ENCODE data around the gene ABCC1.

The ABCC1 gene

DNA sequence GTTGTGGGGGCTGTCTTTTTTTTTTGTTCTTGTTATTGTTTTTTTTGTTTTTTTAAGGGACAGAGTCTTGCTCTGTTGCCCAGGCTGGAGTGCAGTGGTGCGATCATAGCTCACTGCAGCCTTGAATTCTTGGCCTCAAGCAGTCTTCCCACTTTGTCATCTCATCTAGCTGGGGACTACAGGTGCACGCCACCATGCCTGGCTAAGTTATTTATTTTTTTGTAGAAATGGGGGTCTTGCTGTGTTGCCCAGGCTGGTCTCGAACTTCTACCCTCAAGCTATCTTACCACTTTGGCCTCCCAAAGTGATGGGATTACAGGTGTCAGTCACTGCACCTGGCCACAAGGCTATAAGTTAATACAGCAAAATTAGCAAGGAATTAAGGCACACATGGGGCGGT is 101.7 kb downstream of the ABCC1 start:
- Histone ChIP-seq H3K9me3 (ENCODE audit: control insufficient read depth, insufficient read depth, low read length) (no peaks in the 10 kb centered on the region), H3K4me3 (ENCODE audit: low read depth, low read length) (no peak overlapping the region), H3K27me3 (ENCODE audit: control insufficient read depth, insufficient read depth, low read length) (no peaks in the 10 kb centered on the region)

DNA sequence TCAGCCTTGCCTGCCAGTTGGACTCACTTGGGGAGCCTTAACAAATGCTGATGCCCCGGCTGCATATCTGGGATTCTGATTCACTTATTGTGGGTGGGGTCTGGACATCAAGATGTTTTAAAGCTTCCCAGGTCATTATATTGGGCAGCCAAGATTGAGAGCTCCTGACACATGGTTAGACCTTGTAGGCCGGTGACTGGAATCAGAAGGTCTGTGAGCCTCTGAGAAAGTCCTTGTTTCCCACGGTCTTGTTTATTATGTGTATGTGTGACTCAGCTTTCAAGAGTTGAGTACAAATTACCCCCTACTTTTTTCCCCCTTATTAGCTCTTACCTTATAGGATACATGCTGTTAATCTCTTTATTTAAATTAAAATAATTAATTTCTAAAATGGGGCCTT is 103.5 kb downstream of the ABCC1 start:
- Histone ChIP-seq H3K27ac (ENCODE audit: low read depth, low read length) (no peak overlapping the region), H3K9ac (ENCODE audit: low read depth, low read length) (no peak overlapping the region), H3K36me3 (ENCODE audit: control insufficient read depth, insufficient read depth, low read length) (peaks cover 96% of the 10 kb centered on the region), H3K27me3 (ENCODE audit: control insufficient read depth, insufficient read depth, low read length) (no peaks in the 10 kb centered on the region), H3K9me3 (ENCODE audit: control insufficient read depth, insufficient read depth, low read length) (no peaks in the 10 kb centered on the region), H3K4me1 (ENCODE audit: control insufficient read depth, insufficient read depth, low read length) (no peaks in the 10 kb centered on the region), H3K4me3 (ENCODE audit: low read depth, low read length) (no peak overlapping the region)

More for the DNA sequence above, 101.7 kb downstream of the ABCC1 start:
- Histone ChIP-seq H3K9ac (ENCODE audit: low read depth, low read length) (no peak overlapping the region), H3K27ac (ENCODE audit: low read depth, low read length) (no peak overlapping the region), H3K4me1 (ENCODE audit: control insufficient read depth, insufficient read depth, low read length) (no peaks in the 10 kb centered on the region), H3K36me3 (ENCODE audit: control insufficient read depth, insufficient read depth, low read length) (peaks cover 95% of the 10 kb centered on the region)

DNA sequence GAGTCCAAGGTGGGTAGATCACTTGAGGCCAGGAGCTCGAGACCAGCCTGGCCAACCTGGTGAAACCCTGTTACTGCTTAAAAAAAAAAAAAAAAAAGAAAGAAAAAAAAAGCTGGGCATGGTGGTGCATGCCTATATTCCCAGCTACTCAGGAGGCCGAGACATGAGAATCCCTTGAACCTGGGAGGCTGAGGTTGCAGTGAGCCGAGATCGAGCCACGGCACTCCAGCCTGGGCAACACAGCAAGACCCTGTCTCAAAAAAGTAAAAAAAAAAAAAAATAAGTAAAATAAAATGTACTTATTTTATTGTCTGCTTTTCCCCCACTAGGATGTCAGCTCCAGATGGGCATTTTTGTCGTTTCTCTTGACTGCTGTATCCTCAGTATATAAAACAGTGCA is 107.7 kb downstream of the ABCC1 start:
- Histone ChIP-seq H3K36me3 (ENCODE audit: control insufficient read depth, insufficient read depth, low read length) (peaks cover 90% of the 10 kb centered on the region), H3K27me3 (ENCODE audit: control insufficient read depth, insufficient read depth, low read length) (no peaks in the 10 kb centered on the region), H3K4me1 (ENCODE audit: control insufficient read depth, insufficient read depth, low read length) (no peaks in the 10 kb centered on the region), H3K9me3 (ENCODE audit: control insufficient read depth, insufficient read depth, low read length) (no peaks in the 10 kb centered on the region), H3K4me3 (ENCODE audit: low read depth, low read length) (no peak overlapping the region), H3K9ac (ENCODE audit: low read depth, low read length) (no peak overlapping the region), H3K27ac (ENCODE audit: low read depth, low read length) (no peak overlapping the region)

DNA sequence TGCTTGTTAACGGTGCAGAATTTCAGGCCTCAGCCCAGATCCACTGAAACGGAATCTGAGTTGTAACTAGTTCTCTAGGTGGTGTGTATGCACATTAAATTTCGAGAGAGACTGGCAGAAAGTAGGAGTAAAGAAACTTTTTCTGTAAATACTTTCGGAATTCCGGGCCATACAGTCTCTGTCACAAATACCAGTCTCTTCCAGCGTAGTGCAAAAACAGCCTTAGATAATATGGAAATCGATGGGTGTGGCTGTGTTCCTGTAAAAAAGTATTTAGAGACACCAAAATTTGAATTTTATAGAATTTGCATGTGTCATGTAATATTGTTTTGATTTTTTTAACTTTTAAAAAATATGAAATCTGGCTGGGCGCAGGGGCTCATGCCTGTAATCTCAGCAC is 109.7 kb downstream of the ABCC1 start:
- Histone ChIP-seq H3K36me3 (ENCODE audit: control insufficient read depth, insufficient read depth, low read length) (peaks cover 82% of the 10 kb centered on the region), H3K9me3 (ENCODE audit: control insufficient read depth, insufficient read depth, low read length) (no peaks in the 10 kb centered on the region), H3K9ac (ENCODE audit: low read depth, low read length) (no peak overlapping the region)

DNA sequence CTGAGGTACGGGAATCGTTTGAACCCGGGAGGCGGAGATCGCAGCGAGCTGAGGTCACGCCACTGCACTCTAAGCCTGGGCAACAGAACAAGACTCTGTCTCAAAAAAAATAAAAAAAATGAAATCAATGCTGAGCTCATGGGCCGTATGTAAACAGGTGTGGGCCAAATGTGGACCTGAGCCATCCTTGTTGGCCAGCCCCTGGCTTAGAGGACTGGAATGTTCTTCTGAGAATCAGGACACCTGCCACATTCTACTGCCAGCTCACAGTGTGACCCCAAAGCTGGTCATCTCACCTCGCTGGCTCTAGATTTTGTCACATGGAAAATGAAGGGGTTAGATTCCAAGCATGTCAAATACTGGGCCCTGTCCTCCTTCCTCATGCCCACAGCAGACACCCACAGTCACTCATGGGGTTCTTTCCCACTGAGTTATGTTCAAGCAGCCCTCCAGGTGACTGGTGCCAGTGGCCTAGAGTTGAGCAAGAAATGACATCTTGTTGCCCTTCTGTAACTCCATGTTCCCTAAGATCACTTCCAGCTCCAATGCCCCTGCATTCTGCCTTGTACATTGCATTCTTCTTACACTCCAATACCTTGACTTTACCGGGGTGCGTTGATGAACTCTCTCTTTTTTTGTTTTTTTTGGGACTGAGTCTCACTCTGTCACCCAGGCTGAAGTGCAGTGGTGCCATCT is 110.6 kb downstream of the ABCC1 start:
- Histone ChIP-seq H3K9ac (ENCODE audit: low read depth, low read length) (no peak overlapping the region), H3K36me3 (ENCODE audit: control insufficient read depth, insufficient read depth, low read length) (peaks cover 79% of the 10 kb centered on the region), H3K4me3 (ENCODE audit: low read depth, low read length) (no peak overlapping the region), H3K9me3 (ENCODE audit: control insufficient read depth, insufficient read depth, low read length) (no peaks in the 10 kb centered on the region), H3K4me1 (ENCODE audit: control insufficient read depth, insufficient read depth, low read length) (no peaks in the 10 kb centered on the region), H3K27me3 (ENCODE audit: control insufficient read depth, insufficient read depth, low read length) (no peaks in the 10 kb centered on the region), H3K27ac (ENCODE audit: low read depth, low read length) (no peak overlapping the region)

More for the DNA sequence above, 109.7 kb downstream of the ABCC1 start:
- no peaks in the 10 kb centered on the region for H3K27me3 ChIP-seq (ENCODE audit: control insufficient read depth, insufficient read depth, low read length)
- H3K27ac ChIP-seq (ENCODE audit: low read depth, low read length): no peak overlapping the region
- H3K4me1 ChIP-seq (ENCODE audit: control insufficient read depth, insufficient read depth, low read length): no peaks in the 10 kb centered on the region
- no peak overlapping the region for H3K4me3 ChIP-seq (ENCODE audit: low read depth, low read length)

DNA sequence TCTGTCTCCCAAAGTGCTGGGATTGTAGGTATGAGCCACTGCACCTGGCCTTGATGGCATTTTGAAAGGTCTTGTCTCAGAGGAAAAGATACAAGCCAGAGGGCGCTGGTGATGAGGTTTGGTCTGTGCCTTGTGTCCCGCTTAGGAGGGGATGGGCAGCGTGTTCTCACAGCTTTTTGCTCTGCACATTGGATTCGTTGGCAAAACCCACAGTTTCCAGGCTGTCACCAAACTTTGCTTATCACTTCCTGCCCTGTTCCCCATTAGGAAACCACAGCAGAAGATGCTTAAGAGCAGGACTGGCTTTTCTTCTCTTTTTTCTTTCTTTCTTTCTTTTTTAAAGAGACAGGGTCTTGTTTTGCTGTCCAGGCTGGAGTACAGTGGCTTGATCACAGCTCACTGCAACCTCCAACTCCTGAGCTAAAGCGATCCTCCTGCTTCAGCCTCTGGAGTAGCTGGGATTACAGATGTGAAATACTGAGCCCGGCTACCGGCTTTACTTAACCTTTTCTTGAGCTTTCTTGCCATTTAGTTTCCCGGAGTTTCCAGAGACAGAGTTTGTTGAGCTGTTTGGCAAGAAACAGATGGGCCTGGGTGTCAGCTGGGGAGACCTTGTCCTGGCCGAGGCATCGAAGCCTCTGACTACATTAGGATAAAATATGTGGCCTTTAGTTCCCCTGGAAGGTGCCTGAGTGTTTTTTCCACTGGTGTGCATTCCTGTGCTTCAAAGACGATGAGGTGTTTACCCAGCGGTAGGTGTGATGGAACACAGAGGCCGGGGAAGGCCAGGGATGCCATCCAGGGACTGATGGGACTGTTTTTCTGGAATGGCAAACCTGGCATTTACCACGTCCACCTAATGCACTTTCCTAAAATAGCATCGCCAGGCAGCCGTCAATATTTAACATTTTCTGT is 112.9 kb downstream of the ABCC1 start:
- Histone ChIP-seq H3K36me3 (ENCODE audit: control insufficient read depth, insufficient read depth, low read length) (peaks cover 69% of the 10 kb centered on the region), H3K4me1 (ENCODE audit: control insufficient read depth, insufficient read depth, low read length) (no peaks in the 10 kb centered on the region), H3K9ac (ENCODE audit: low read depth, low read length) (no peak overlapping the region), H3K27ac (ENCODE audit: low read depth, low read length) (no peak overlapping the region), H3K4me3 (ENCODE audit: low read depth, low read length) (no peak overlapping the region), H3K9me3 (ENCODE audit: control insufficient read depth, insufficient read depth, low read length) (no peaks in the 10 kb centered on the region), H3K27me3 (ENCODE audit: control insufficient read depth, insufficient read depth, low read length) (no peaks in the 10 kb centered on the region)

DNA sequence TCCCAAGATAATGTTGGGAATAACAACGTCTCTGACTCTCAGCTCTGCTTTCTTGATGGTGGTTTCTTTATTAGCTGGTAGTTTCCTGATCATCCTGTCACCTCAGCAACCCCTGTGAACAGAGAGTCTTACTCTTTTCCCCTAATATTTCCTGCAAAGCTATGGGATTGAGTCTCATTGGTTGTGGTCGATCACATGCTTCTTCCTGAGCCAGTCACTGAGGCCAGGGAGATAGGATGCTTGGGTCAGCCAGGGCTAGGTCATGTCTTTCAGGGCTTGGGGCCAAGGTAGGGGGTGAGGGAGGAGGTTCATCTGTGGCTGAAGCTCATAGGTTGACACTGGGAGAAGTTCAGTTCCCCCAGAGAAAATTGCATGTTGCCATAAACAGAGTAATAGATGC is 114.3 kb downstream of the ABCC1 start:
- Histone ChIP-seq H3K4me1 (ENCODE audit: control insufficient read depth, insufficient read depth, low read length) (no peaks in the 10 kb centered on the region), H3K9me3 (ENCODE audit: control insufficient read depth, insufficient read depth, low read length) (no peaks in the 10 kb centered on the region), H3K4me3 (ENCODE audit: low read depth, low read length) (no peak overlapping the region), H3K27me3 (ENCODE audit: control insufficient read depth, insufficient read depth, low read length) (no peaks in the 10 kb centered on the region), H3K9ac (ENCODE audit: low read depth, low read length) (no peak overlapping the region), H3K27ac (ENCODE audit: low read depth, low read length) (no peak overlapping the region), H3K36me3 (ENCODE audit: control insufficient read depth, insufficient read depth, low read length) (peaks cover 67% of the 10 kb centered on the region)

DNA sequence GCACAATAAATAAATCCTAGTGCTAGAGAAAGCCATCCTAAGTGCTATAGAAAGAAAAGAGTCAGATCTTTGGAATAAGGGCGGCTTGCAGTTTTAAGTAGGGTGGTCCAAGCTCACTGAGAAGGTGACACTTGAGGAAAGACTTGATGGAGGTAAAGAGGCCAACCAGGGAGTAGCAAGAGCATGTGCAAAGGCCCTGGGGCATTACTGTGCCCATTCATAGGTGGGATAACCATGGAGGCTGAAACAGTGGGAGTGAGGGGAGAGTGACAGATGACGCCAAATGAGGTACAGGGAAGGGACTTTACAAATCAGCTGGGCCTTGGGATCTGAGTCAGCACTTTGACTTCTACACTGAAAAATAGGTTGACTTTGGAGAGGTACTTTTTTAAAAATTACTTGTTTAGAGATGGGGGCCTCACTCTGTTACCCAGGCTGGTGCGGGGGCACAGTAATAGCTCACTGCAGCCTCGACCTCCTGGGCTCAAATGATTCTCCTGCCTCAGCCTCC is 115.5 kb downstream of the ABCC1 start:
- Histone ChIP-seq H3K4me3 (ENCODE audit: low read depth, low read length) (no peak overlapping the region), H3K4me1 (ENCODE audit: control insufficient read depth, insufficient read depth, low read length) (no peaks in the 10 kb centered on the region), H3K36me3 (ENCODE audit: control insufficient read depth, insufficient read depth, low read length) (peaks cover 67% of the 10 kb centered on the region), H3K27me3 (ENCODE audit: control insufficient read depth, insufficient read depth, low read length) (no peaks in the 10 kb centered on the region), H3K9ac (ENCODE audit: low read depth, low read length) (no peak overlapping the region), H3K9me3 (ENCODE audit: control insufficient read depth, insufficient read depth, low read length) (no peaks in the 10 kb centered on the region), H3K27ac (ENCODE audit: low read depth, low read length) (no peak overlapping the region)

DNA sequence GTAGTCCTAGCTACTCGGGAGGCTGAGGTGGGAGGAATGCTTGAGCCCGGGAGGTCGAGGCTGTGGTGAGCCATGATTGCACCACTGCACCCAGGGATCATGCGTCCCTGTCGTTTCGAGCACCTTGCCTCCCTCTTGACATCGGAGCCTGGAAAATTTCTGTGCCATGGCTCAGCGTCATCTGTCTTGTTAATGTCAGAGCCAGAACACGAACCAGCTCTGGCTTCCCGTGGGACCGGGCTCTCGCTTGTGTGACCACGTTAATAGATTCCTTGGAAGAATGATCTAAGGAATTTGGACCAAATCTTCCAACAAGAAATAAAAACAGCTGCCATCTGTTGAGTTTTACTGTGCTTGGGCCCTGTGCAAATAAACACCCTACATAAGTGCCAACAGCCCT is 117.7 kb downstream of the ABCC1 start:
- no peak overlapping the region for H3K4me3 ChIP-seq (ENCODE audit: low read depth, low read length)
- no peaks in the 10 kb centered on the region for H3K4me1 ChIP-seq (ENCODE audit: control insufficient read depth, insufficient read depth, low read length)
- H3K36me3 ChIP-seq (ENCODE audit: control insufficient read depth, insufficient read depth, low read length): peaks cover 63% of the 10 kb centered on the region
- no peaks in the 10 kb centered on the region for H3K27me3 ChIP-seq (ENCODE audit: control insufficient read depth, insufficient read depth, low read length)
- no peak overlapping the region for H3K27ac ChIP-seq (ENCODE audit: low read depth, low read length)
- H3K9me3 ChIP-seq (ENCODE audit: control insufficient read depth, insufficient read depth, low read length): no peaks in the 10 kb centered on the region
- no peak overlapping the region for H3K9ac ChIP-seq (ENCODE audit: low read depth, low read length)

DNA sequence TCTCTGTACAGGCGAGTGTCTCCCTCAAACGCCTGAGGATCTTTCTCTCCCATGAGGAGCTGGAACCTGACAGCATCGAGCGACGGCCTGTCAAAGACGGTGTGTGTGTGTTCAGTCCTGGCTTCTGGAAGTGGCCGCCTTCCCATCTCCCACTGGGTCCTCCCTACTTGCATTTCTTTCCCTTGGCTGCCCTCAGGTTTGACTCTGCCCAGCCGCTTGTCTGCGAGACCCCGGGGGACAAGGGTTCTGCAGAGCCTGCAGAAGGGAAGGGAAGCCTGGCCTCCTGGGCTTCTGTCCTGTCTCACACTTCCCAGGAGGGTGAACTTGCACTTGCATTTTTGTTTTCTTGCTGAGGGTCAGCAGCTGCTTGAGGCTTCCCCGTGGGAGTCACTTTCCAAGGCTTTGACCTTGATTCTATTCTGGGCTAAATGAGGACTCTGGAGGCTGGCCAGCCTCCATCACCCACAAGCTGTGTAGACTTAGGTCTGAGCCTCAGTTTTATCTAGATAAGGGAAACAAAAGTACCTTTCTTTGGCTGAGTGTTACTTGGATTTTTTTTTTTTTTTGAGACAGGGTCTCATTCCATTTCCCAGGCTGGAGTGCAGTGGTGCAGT is 122.3 kb downstream of the ABCC1 start:
- no peak overlapping the region for H3K27ac ChIP-seq (ENCODE audit: low read depth, low read length)
- H3K9ac ChIP-seq (ENCODE audit: low read depth, low read length): no peak overlapping the region
- peaks cover 74% of the 10 kb centered on the region for H3K36me3 ChIP-seq (ENCODE audit: control insufficient read depth, insufficient read depth, low read length)
- no peaks in the 10 kb centered on the region for H3K9me3 ChIP-seq (ENCODE audit: control insufficient read depth, insufficient read depth, low read length)
- H3K4me3 ChIP-seq (ENCODE audit: low read depth, low read length): no peak overlapping the region
- peaks cover 9% of the 10 kb centered on the region for H3K4me1 ChIP-seq (ENCODE audit: control insufficient read depth, insufficient read depth, low read length)
- H3K27me3 ChIP-seq (ENCODE audit: control insufficient read depth, insufficient read depth, low read length): no peaks in the 10 kb centered on the region

Measured in HUES48 (cell line).